ENCODE data around the gene PDCD10.

PDCD10 gene

DNA sequence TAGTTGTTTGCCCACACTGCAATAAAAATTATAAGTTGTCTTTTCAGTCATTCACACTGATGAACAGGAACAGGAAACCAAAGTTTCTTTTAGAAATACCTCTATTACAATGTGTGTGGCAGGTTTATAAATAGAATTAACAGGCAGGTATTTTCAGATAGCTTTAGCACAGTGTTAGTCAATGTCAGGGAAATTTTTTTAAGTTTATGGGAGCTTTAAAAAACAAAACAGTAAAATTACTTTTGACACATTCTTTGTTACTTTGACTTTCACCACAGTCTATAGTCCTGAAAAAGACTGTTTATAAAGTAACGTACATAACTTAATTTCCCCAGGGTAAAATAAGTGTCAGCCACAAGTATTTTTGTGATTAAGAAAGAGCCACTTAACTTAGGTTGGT lies 38.9 kb upstream of the PDCD10 start:
- Histone ChIP-seq H3K36me3 (no peaks in the 10 kb centered on the region), H3K4me3 (ENCODE audit: low read depth, low read length) (no peak overlapping the region), H3K4me1 (peaks cover 11% of the 10 kb centered on the region; the same call in 1 of the 2 replicates), H3K9me3 (no peaks in the 10 kb centered on the region), H3K27me3 (no peaks in the 10 kb centered on the region)
- no peak for DNase-seq
- TF ChIP-seq, protein P1, sequence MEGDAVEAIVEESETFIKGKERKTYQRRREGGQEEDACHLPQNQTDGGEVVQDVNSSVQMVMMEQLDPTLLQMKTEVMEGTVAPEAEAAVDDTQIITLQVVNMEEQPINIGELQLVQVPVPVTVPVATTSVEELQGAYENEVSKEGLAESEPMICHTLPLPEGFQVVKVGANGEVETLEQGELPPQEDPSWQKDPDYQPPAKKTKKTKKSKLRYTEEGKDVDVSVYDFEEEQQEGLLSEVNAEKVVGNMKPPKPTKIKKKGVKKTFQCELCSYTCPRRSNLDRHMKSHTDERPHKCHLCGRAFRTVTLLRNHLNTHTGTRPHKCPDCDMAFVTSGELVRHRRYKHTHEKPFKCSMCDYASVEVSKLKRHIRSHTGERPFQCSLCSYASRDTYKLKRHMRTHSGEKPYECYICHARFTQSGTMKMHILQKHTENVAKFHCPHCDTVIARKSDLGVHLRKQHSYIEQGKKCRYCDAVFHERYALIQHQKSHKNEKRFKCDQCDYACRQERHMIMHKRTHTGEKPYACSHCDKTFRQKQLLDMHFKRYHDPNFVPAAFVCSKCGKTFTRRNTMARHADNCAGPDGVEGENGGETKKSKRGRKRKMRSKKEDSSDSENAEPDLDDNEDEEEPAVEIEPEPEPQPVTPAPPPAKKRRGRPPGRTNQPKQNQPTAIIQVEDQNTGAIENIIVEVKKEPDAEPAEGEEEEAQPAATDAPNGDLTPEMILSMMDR (IDR thresholded peaks at IDR 0.05; ENCODE audit: low read depth, low read length), result no peak

DNA sequence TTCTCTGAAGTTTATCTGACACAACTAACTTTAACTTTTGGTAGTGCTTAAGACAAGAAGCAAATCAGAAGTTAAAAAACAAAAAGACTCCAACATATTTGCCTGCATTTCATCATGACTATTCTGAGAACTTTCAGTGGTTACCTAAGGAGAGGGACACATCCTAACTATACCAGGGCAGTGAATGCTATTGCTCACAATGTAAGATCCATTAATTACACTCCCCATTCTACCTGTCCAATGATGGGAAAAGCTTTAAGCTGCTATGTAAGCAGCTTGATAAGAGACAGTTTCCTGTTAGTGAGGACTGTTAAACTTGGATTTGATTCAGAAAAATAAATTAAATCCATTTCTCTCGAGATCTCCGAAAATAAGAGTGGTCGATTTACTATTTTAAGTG lies 38.3 kb upstream of the PDCD10 start:
- Histone ChIP-seq H3K4me3 (ENCODE audit: low read depth, low read length) (no peak overlapping the region), H3K9me3 (no peaks in the 10 kb centered on the region), H3K27me3 (no peaks in the 10 kb centered on the region), H3K4me1 (peaks cover 11% of the 10 kb centered on the region; the same call in 1 of the 2 replicates), H3K36me3 (no peaks in the 10 kb centered on the region)
- TF ChIP-seq, protein P1 (IDR thresholded peaks at IDR 0.05; ENCODE audit: low read depth, low read length), result no peak
- no peak for DNase-seq

- H3K4me1 ChIP-seq, result no peaks in the 10 kb centered on the region
- no peak for DNase-seq
- H3K4me3 ChIP-seq (ENCODE audit: low read depth, low read length), result no peak overlapping the region
- H3K9me3 ChIP-seq, result no peaks in the 10 kb centered on the region
- H3K36me3 ChIP-seq, result no peaks in the 10 kb centered on the region
- TF ChIP-seq, protein P1 (IDR thresholded peaks at IDR 0.05; ENCODE audit: low read depth, low read length), result no peak
- 0 out of 2 replicates have a peak, but pooled peaks cover 2% of the 10 kb centered on the region for H3K27me3 ChIP-seq
Measured at GRCh38 chr3:167762296-167762695, 27.6 kb upstream of the PDCD10 start.

DNA sequence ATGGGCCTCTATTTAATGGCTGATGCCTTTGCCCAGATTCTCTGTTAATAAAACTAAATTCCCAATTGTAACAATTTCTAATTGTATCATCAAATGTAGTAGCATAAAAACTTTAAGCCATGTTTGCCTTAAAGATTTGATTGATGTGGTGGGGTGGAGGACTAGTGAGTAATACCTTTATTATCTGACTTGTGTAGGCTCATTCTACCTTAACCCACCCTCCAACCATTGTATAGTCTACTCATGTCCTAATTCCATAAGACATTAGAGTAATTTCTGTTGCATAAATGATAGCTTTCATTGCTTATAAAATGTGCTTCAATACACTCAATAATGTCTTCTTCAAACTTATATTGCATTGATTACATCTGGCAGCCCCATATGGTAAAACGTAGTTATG lies 26.6 kb upstream of the PDCD10 start:
- Histone ChIP-seq H3K4me1 (no peaks in the 10 kb centered on the region), H3K36me3 (no peaks in the 10 kb centered on the region), H3K9me3 (no peaks in the 10 kb centered on the region), H3K4me3 (ENCODE audit: low read depth, low read length) (no peak overlapping the region), H3K27me3 (0 out of 2 replicates have a peak, but pooled peaks cover 2% of the 10 kb centered on the region)
- TF ChIP-seq, protein P1 (IDR thresholded peaks at IDR 0.05; ENCODE audit: low read depth, low read length), result no peak
- DNase-seq, result no peak

GRCh38 chr3:167754049-167754448 lies 19.4 kb upstream of the PDCD10 start:
- H3K4me3 ChIP-seq (ENCODE audit: low read depth, low read length), result no peak overlapping the region
- DNase-seq, result no peak
- H3K27me3 ChIP-seq, result peaks cover 5% of the 10 kb centered on the region
- H3K36me3 ChIP-seq, result no peaks in the 10 kb centered on the region
- TF ChIP-seq, protein P1 (IDR thresholded peaks at IDR 0.05; ENCODE audit: low read depth, low read length), result no peak
- H3K4me1 ChIP-seq, result no peaks in the 10 kb centered on the region
- H3K9me3 ChIP-seq, result no peaks in the 10 kb centered on the region

DNA sequence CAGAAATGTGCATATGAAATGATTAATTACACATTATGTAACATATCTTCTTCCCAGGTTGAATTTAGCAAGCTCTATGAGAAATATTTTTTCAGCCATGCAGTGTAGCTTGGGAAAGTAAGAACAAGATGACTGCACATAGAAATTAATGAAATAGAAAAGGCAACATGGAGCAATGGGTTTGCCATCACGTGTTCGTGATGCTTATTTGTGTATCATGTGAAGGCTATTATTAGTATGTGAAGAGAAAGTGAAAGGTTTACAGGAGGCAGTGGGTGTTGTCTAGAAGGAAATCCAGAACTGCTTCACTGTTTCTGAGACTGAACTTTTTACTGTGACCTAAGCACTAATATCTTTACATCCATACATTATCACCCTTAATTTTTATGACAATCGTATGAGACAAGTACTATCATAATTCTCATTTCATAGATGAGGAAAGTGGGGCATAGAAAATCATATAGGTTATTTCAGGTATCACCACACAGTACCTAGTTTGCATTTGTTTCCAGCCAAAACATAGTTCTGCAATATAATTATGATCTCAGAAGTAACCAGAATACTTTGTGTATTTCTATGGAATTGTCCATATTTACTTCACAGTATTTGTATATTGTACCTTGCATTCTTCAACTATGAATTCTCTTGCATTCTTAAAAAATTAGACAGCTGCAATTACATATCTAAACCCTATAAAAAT lies 15.7 kb upstream of the PDCD10 start:
- DNase-seq, result no peak
- H3K9me3 ChIP-seq, result no peaks in the 10 kb centered on the region
- H3K27me3 ChIP-seq, result peaks cover 11% of the 10 kb centered on the region
- H3K4me1 ChIP-seq, result no peaks in the 10 kb centered on the region
- no peak overlapping the region for H3K4me3 ChIP-seq (ENCODE audit: low read depth, low read length)
- TF ChIP-seq, protein P1 (IDR thresholded peaks at IDR 0.05; ENCODE audit: low read depth, low read length), result no peak
- no peaks in the 10 kb centered on the region for H3K36me3 ChIP-seq
